ENCODE measurements around the gene SPINK5. TPM values are rescaled to one million over a fixed set of nuclear protein-coding genes. Genes with fewer than 3 reads are reported as not detected.

SPINK5 gene
- total RNA-seq, 4 donors from 2014 or later = 0.06 to 1.2 (median 0.45) TPM; not detected in 1

DNA sequence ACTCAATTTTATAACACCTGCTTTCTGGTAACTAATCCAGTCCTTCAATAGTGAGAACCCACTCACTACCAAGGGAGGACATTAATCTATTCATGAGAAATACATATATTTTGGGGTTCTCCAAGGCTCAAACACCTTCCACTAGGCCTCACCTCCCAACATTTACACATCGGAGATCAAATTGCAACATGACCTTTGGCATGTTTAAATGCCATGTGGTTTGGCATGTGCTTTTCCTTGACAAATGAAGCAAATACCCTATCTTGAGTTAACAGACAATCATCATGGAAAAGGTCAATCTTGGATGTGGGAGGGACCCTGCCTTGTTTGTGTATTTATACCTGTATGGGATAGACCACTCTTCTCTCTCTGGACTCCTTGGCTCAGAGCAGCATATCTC is 82.7 kb downstream of the SPINK5 start:
- no peaks in the 10 kb centered on the region for H3K36me3 ChIP-seq
- H3K27ac ChIP-seq (replicated peaks in 1 of 4) = no peak overlapping the region
- H3K9me3 ChIP-seq = no peaks in the 10 kb centered on the region
- WGBS = 92% methylated on average over 1 of the region's 1 CpG
- intact Hi-C loops (cut with DNase I) = no loop called here
- DNase-seq (ENCODE audit: extremely low spot score) = no peak
- TF ChIP-seq, protein P1, sequence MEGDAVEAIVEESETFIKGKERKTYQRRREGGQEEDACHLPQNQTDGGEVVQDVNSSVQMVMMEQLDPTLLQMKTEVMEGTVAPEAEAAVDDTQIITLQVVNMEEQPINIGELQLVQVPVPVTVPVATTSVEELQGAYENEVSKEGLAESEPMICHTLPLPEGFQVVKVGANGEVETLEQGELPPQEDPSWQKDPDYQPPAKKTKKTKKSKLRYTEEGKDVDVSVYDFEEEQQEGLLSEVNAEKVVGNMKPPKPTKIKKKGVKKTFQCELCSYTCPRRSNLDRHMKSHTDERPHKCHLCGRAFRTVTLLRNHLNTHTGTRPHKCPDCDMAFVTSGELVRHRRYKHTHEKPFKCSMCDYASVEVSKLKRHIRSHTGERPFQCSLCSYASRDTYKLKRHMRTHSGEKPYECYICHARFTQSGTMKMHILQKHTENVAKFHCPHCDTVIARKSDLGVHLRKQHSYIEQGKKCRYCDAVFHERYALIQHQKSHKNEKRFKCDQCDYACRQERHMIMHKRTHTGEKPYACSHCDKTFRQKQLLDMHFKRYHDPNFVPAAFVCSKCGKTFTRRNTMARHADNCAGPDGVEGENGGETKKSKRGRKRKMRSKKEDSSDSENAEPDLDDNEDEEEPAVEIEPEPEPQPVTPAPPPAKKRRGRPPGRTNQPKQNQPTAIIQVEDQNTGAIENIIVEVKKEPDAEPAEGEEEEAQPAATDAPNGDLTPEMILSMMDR (IDR thresholded peaks at IDR 0.05) = no peak
- TF ChIP-seq EP300 (IDR thresholded peaks at IDR 0.05) = no peak
- no peak for TF ChIP-seq POLR2A (IDR thresholded peaks at IDR 0.05; ENCODE audit: low read depth)
- TF ChIP-seq POLR2AphosphoS5 (IDR thresholded peaks at IDR 0.05) = no peak
- no peaks in the 10 kb centered on the region for H3K4me1 ChIP-seq
- H3K4me3 ChIP-seq = no peak overlapping the region
- H3K27me3 ChIP-seq = no peaks in the 10 kb centered on the region

DNA sequence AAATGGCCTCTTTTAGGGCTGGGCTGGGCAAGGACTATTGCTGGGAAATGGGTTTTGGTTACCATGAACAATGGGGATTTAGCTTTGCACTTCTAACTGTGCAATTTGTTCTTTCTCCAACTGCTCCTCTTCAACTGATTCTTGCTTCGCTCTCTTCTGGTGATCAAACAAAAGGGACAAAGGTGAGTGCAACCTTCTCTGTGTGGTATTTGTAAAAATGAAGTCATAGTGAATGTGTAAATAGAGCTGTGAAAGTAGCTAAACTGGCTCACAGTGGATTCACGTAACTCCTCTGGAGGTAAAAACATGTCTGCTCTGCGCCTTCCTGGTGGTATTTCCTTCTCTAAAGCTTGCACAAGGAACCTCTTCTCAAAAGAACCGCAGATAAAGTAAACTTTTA is 83.6 kb downstream of the SPINK5 start:
- Histone ChIP-seq H3K36me3 (no peaks in the 10 kb centered on the region), H3K27me3 (no peaks in the 10 kb centered on the region), H3K4me1 (no peaks in the 10 kb centered on the region), H3K4me3 (no peak overlapping the region), H3K9me3 (no peaks in the 10 kb centered on the region), H3K27ac (replicated peaks in 1 of 4) (no peak overlapping the region)
- TF ChIP-seq, protein P1 (IDR thresholded peaks at IDR 0.05) = no peak
- TF ChIP-seq POLR2A (IDR thresholded peaks at IDR 0.05; ENCODE audit: low read depth) (no peak), EP300 (IDR thresholded peaks at IDR 0.05) (no peak), POLR2AphosphoS5 (IDR thresholded peaks at IDR 0.05) (no peak)
- intact Hi-C loops (cut with DNase I) = no loop called here
- DNase-seq (ENCODE audit: extremely low spot score) = no peak
- 74% methylated on average over 4 of the region's 4 CpGs for WGBS

DNA sequence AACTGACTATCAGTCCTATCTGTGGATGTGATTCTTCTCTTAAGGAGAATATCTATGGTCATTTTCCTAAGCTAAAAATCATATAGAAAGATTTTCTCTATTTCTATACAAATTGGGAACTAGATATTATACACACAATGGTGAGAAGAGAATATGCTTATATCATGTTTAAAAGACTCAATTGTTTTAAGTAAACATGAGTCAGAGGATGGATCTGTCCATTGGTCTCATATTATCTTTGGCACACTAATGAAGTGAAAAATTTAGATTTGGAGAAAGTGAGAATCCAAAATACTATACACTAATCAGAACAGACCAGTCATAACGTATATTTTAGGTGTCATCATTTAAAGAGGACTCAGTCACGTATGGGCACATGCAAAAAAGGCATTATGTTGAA is 88.1 kb downstream of the SPINK5 start:
- Histone ChIP-seq H3K9me3 (no peaks in the 10 kb centered on the region), H3K4me1 (no peaks in the 10 kb centered on the region), H3K27ac (replicated peaks in 1 of 4) (no peak overlapping the region), H3K4me3 (no peak overlapping the region), H3K36me3 (no peaks in the 10 kb centered on the region), H3K27me3 (no peaks in the 10 kb centered on the region)
- TF ChIP-seq EP300 (IDR thresholded peaks at IDR 0.05) = no peak
- TF ChIP-seq, protein P1 (IDR thresholded peaks at IDR 0.05) = no peak
- no peak for TF ChIP-seq POLR2A (IDR thresholded peaks at IDR 0.05; ENCODE audit: low read depth)
- TF ChIP-seq POLR2AphosphoS5 (IDR thresholded peaks at IDR 0.05) = no peak
- no peak for DNase-seq (ENCODE audit: extremely low spot score)
- intact Hi-C loops (cut with DNase I) = no loop called here
- 51% methylated on average over 2 of the region's 2 CpGs for WGBS

DNA sequence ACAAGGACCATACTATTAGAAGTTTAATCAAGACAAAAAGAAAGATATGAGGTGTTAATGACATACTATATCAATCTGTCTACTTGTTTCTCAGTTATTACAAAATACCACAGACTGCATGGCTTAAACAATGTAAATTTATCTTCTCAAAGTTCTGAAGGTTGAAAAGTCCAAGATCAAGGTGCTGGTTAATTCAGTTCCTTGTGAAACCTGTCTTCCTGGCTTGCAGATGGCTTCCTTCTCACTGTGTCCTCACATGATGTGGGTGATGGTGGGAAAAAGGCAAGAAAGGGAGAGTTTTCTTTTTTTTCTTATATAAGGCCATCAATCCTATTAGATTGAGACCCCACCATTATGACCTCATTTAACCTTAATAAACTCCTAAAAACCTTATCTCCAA is 89.0 kb downstream of the SPINK5 start:
- Histone ChIP-seq H3K27ac (replicated peaks in 1 of 4) (no peak overlapping the region), H3K4me1 (no peaks in the 10 kb centered on the region), H3K36me3 (no peaks in the 10 kb centered on the region), H3K9me3 (no peaks in the 10 kb centered on the region), H3K4me3 (no peak overlapping the region), H3K27me3 (no peaks in the 10 kb centered on the region)
- no peak for DNase-seq (ENCODE audit: extremely low spot score)
- intact Hi-C loops (cut with DNase I) = no loop called here
- no peak for TF ChIP-seq POLR2AphosphoS5 (IDR thresholded peaks at IDR 0.05)

DNA sequence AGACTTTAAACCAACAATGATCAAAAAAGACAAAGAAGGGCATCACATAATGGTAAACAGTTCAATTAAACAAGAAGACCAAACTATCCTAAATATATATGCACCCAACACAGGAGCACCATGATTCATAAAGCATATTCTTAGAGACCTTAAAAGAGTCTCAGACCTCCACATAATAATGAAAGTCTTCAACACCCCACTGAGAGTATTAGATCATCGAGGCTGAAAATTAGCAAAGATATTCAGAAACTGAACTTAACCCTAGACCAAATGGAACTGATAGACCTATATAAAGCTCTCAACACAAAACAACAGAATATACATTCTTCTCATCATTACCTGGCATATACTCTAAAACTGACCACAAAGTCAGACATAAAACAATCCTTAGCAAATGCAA is 92.8 kb downstream of the SPINK5 start:
- H3K4me1 ChIP-seq = no peaks in the 10 kb centered on the region
- intact Hi-C loops (cut with DNase I) = no loop called here
- H3K9me3 ChIP-seq = no peaks in the 10 kb centered on the region
- no peak overlapping the region for H3K27ac ChIP-seq (replicated peaks in 1 of 4)
- no peak for DNase-seq (ENCODE audit: extremely low spot score)
- H3K27me3 ChIP-seq = no peaks in the 10 kb centered on the region
- H3K4me3 ChIP-seq = no peak overlapping the region
- WGBS = 95% methylated on average over 1 of the region's 1 CpG
- H3K36me3 ChIP-seq = no peaks in the 10 kb centered on the region
- TF ChIP-seq POLR2AphosphoS5 (IDR thresholded peaks at IDR 0.05) (no peak), POLR2A (IDR thresholded peaks at IDR 0.05; ENCODE audit: low read depth) (no peak), EP300 (IDR thresholded peaks at IDR 0.05) (no peak)
- TF ChIP-seq, protein P1 (IDR thresholded peaks at IDR 0.05) = no peak
